K562 (cell line): ENCODE measurements around the gene GABPB2. TPM values are rescaled to one million over a fixed set of nuclear protein-coding genes. Genes with fewer than 3 reads are reported as not detected.

Source experiments
- ATF2 ChIP-seq: sonication (generic); formaldehyde crosslinking; IDR thresholded peaks from 2 replicates; pipeline ENCODE4 v1.8.1; 2022; ENCODE audit warnings: missing genetic modification reagents
- CBFA2T3 ChIP-seq: fragments of 450-650 bp; IDR thresholded peaks from 2 replicates; pipeline ENCODE4 v1.6.1; 2017
- CREB3 ChIP-seq: fragments of 450-650 bp; conservative IDR thresholded peaks from 2 replicates; pipeline ENCODE4 v1.6.1; 2016; ENCODE audit warnings: missing genetic modification characterization, low read depth, mild to moderate bottlenecking, missing compliant biosample characterization, moderate library complexity
- DIDO1 ChIP-seq: fragments of 450-650 bp; IDR thresholded peaks from 2 replicates; pipeline ENCODE4 v1.6.1; 2016; ENCODE audit warnings: low read depth, missing biosample characterization, missing genetic modification characterization
- E2F3 ChIP-seq: fragments of 250-450 bp; sonication (Bioruptor Pico); IDR thresholded peaks from 2 replicates; pipeline ENCODE4 v1.4.0; 2020; ENCODE audit warnings: mild to moderate bottlenecking
- FOXP4 ChIP-seq: sonication (generic); formaldehyde crosslinking; IDR thresholded peaks from 2 replicates; pipeline ENCODE4 v1.8.0; 2022; ENCODE audit warnings: mild to moderate bottlenecking, missing genetic modification reagents, borderline replicate concordance
- HOMEZ ChIP-seq: fragments of 250-450 bp; sonication (Bioruptor Pico); IDR thresholded peaks from 2 replicates; pipeline ENCODE4 v1.4.0; 2020; ENCODE audit warnings: mild to moderate bottlenecking, moderate library complexity
- KAT2B ChIP-seq: IDR thresholded peaks from one replicate; pipeline ENCODE4 v1.6.1; 2012; ENCODE audit warnings: low read depth, mild to moderate bottlenecking, control low read depth, inconsistent platforms, low read length, moderate library complexity
- KLF13 ChIP-seq: fragments of 450-650 bp; IDR thresholded peaks from 2 replicates; pipeline ENCODE4 v1.6.1; 2016; ENCODE audit warnings: missing genetic modification characterization, low read depth, mild to moderate bottlenecking, missing compliant biosample characterization, moderate library complexity, borderline replicate concordance
- MCM5 ChIP-seq: fragments of 450-650 bp; IDR thresholded peaks from 2 replicates; pipeline ENCODE4 v1.6.1; 2016; ENCODE audit warnings: low read depth
- SAFB ChIP-seq: fragments of 200-400 bp; formaldehyde crosslinking; IDR thresholded peaks from 2 replicates; pipeline ENCODE4 v1.6.1; 2017; ENCODE audit warnings: low read depth, low read length, borderline replicate concordance
- SRSF7 ChIP-seq: fragments of 200-400 bp; formaldehyde crosslinking; optimal IDR thresholded peaks from 2 replicates; pipeline ENCODE3; 2017; ENCODE audit warnings: mild to moderate bottlenecking, low read depth, low read length
- TAF7 ChIP-seq: fragments of 450-650 bp; IDR thresholded peaks from 2 replicates; pipeline ENCODE4 v1.6.1; 2016; ENCODE audit warnings: missing genetic modification characterization, missing compliant biosample characterization
- ZNF217 ChIP-seq: sonication (generic); formaldehyde crosslinking; IDR thresholded peaks from 2 replicates; pipeline ENCODE4 v1.8.0; 2022; ENCODE audit warnings: mild to moderate bottlenecking, missing genetic modification reagents
- ZNF395 ChIP-seq: fragments of 200-800 bp; sonication (Bioruptor generic); IDR thresholded peaks from 2 replicates; pipeline ENCODE4 v1.6.1; 2017; ENCODE audit warnings: missing genetic modification characterization, missing compliant biosample characterization
- ZNF512 ChIP-seq: IDR thresholded peaks from 2 replicates; pipeline ENCODE4 v1.6.1; 2016; ENCODE audit warnings: missing genetic modification characterization, missing compliant biosample characterization
- ZNF583 ChIP-seq: fragments of 250-450 bp; sonication (Bioruptor Pico); IDR thresholded peaks from 2 replicates; pipeline ENCODE4 v1.4.0; 2020
- ZNF778 ChIP-seq: fragments of 450-650 bp; formaldehyde crosslinking; IDR thresholded peaks from 2 replicates; pipeline ENCODE4 v1.4.0; 2020; ENCODE audit warnings: mild to moderate bottlenecking, moderate library complexity
- ZNF830 ChIP-seq: fragments of 250-450 bp; sonication (Bioruptor Pico); IDR thresholded peaks from 2 replicates; pipeline ENCODE4 v1.5.0; 2021; ENCODE audit warnings: mild to moderate bottlenecking
- polyA plus RNA-seq, 8 experiments: library from polyadenylated mRNA; depleted of rRNA in 4 of 8; stranded (reverse) in 5 of 8; unstranded in 3 of 8; fragments of >200 nt; fragmentation: Nextera tagmentation in 2 of 8; fragmentation: Illumina TruSeq in 1 of 8; extraction: Ambion mirVana in 2 of 8; extraction: Trizol in 1 of 8; gene quantifications; 2 replicates each; pipeline versions ENCODE4 v1.2.1 to v1.2.3, GENCODE V29; 2011 to 2014; ENCODE audit warnings: inconsistent platforms in 1 of 8, missing spikeins in 1 of 8
- total RNA-seq, 7 experiments: library from RNA; depleted of rRNA in 6 of 7; stranded (reverse); fragments of >200 nt in 6 of 7; fragmentation: Illumina TruSeq in 2 of 7; extraction: Trizol in 2 of 7; gene quantifications; 2 replicates each; pipeline versions ENCODE4 v1.2.1 to v1.2.3, GENCODE V29; 2011 to 2021; ENCODE audit warnings: low replicate concordance in 1 of 7

GABPB2 gene
- total and polyA plus RNA-seq, 9 of the 15 experiments (the other 6 are each of a cell fraction or from before 2014, with no cell fraction given), result 2.2 to 13.3 (median 6.1) TPM

- TF ChIP-seq HOMEZ (CRISPR knock-in tag), result no peak
- TF ChIP-seq FOXP4 (CRISPR knock-in tag), result peak; percentile 61; the same call in 1 of the 2 replicates
- no peak for TF ChIP-seq ATF2 (CRISPR knock-in tag)
- TF ChIP-seq E2F3 (CRISPR knock-in tag), result peak; percentile 96
- no peak for TF ChIP-seq CBFA2T3
- TF ChIP-seq ZNF778 (CRISPR knock-in tag), result no peak
- no peak for TF ChIP-seq SRSF7
- no peak for TF ChIP-seq KAT2B
- TF ChIP-seq DIDO1 (tag), result peak; percentile 94
- TF ChIP-seq SAFB, result no peak
- TF ChIP-seq TAF7 (tag), result peak; percentile 81
- no peak for TF ChIP-seq ZNF512 (tag)
- no peak for TF ChIP-seq MCM5
- TF ChIP-seq CREB3 (tag), result no peak
- no peak for TF ChIP-seq ZNF583
- peak; percentile 93 for TF ChIP-seq ZNF395 (CRISPR knock-in tag)
- no peak for TF ChIP-seq ZNF217 (CRISPR knock-in tag)
- TF ChIP-seq ZNF830 (CRISPR knock-in tag), result no peak
- peak; percentile 57 for TF ChIP-seq KLF13 (tag)
Measured at GRCh38 chr1:151070474-151071276, at the start of gene GABPB2 (continued).
